Stomach (tissue), 9 donors: ENCODE results near the gene TTLL11. TPM values are rescaled to one million over a fixed set of nuclear protein-coding genes. Genes with fewer than 3 reads are reported as not detected.

ENCODE experiments used
- DNase-seq, 2 donors: peaks; one replicate each; pipeline versions ENCODE4 v3.0.0 to v3.0.0-alpha.2; 2013 to 2019
- H3K27ac ChIP-seq, 5 donors: fragments of 200-600 bp in 4 of 5; sonication (generic) in 4 of 5; one replicate each; pipeline ENCODE4 v1.5.1; 2013 to 2019; ENCODE audit warnings: mild to moderate bottlenecking in 1 of 5, moderate library complexity in 1 of 5
- H3K27me3 ChIP-seq, 3 donors: fragments of 200-600 bp; sonication (generic); one replicate each; pipeline ENCODE4 v1.5.1; 2017 to 2019; ENCODE audit warnings: mixed run types in 1 of 3
- H3K36me3 ChIP-seq, 4 donors: fragments of 200-600 bp; sonication (generic); 1 replicate in 3 of 4; 2 replicates in 1 of 4; pipeline ENCODE4 v1.5.1; 2016 to 2019
- H3K4me1 ChIP-seq, 4 donors: fragments of 200-600 bp; sonication (generic); one replicate each; pipeline ENCODE4 v1.5.1; 2016 to 2019
- H3K4me3 ChIP-seq, 4 donors: fragments of 200-600 bp; sonication (generic) in 3 of 4; one replicate each; pipeline ENCODE4 v1.5.1; 2016 to 2019; ENCODE audit warnings: mild to moderate bottlenecking in 1 of 4
- H3K9me3 ChIP-seq, 4 donors: fragments of 200-600 bp; sonication (generic); one replicate each; pipeline ENCODE4 v1.5.1; 2016 to 2019
- CTCF ChIP-seq, 7 experiments: fragments of 450-650 bp in 4 of 7; fragments of 200-600 bp in 3 of 7; sonication (generic) in 3 of 7; IDR thresholded peaks; one replicate each; pipeline ENCODE4 v1.5.1; 2016 to 2019; ENCODE audit warnings: antibody characterized with exemption in 7 of 7, control low read depth in 2 of 7, mild to moderate bottlenecking in 1 of 7
- EP300 ChIP-seq: sonication (generic); formaldehyde crosslinking; IDR thresholded peaks from one replicate; pipeline ENCODE4 v1.6.1; 2017; ENCODE audit warnings: antibody characterized with exemption
- POLR2A ChIP-seq, 4 donors: fragments of 450-650 bp; IDR thresholded peaks; one replicate each; pipeline ENCODE4 v1.6.1; 2016; ENCODE audit warnings: antibody characterized with exemption in 4 of 4, control low read depth in 2 of 4, mild to moderate bottlenecking in 1 of 4, moderate library complexity in 1 of 4
- POLR2AphosphoS5 ChIP-seq, 3 donors: sonication (generic); formaldehyde crosslinking; IDR thresholded peaks; one replicate each; pipeline ENCODE4 v1.6.1; 2016; ENCODE audit warnings: antibody characterized with exemption in 3 of 3
- WGBS, 5 donors: extraction: QIAGEN DNeasy Blood & Tissue Kit in 3 of 5; methylation state at CpG; one replicate each; pipeline versions ENCODE4 v1.1.5 to v1.1.7; 2013 to 2018; 5-methylcytosine and 5-hydroxymethylcytosine counted together
- intact Hi-C: fragments of 100-400 bp; cut with DNase I; formaldehyde crosslinking; loops from one replicate; pipeline ENCODE4 v1.15.1; 2023; ENCODE audit warnings: low total_unique reads
- polyA plus RNA-seq, 3 donors: library from polyadenylated mRNA; stranded (reverse); fragments of 200-250 nt; gene quantifications; one replicate each; pipeline ENCODE4 v1.2.3, GENCODE V29; 2013
- total RNA-seq, 5 donors: library from RNA; depleted of rRNA; stranded (reverse); fragments of >200 nt; gene quantifications; one replicate each; pipeline versions ENCODE4 v1.1.0 to v1.2.3, GENCODE V29; 2014 to 2016
- donor health status: healthy with polysubstance abuse.
- donor health status: Bipolar disorder and iron deficiency.
- donor health status: healthy.

The TTLL11 gene
- total and polyA plus RNA-seq, 8 donors = 3.6 to 18.2 (median 9.4) TPM

- intact Hi-C loops = no loop called here
- H3K27me3 ChIP-seq = peaks cover 0 to 26% (median 0%) of the 10 kb centered on the region in 3 donors
- H3K36me3 ChIP-seq = no peaks in the 10 kb centered on the region
- H3K27ac ChIP-seq = no peak overlapping the region
- H3K9me3 ChIP-seq = no peaks in the 10 kb centered on the region
- no peaks in the 10 kb centered on the region for H3K4me1 ChIP-seq
- 30 to 47% (median 35%) methylated on average over 5 of the region's 5 CpGs for WGBS, 5 donors
- no peak for TF ChIP-seq POLR2AphosphoS5 (IDR thresholded peaks at IDR 0.05)
- no peak for TF ChIP-seq POLR2A (IDR thresholded peaks at IDR 0.05)
- no peak overlapping the region for H3K4me3 ChIP-seq
- DNase-seq = no peak
Observed at GRCh38 chr9:122113574-122113973, 20.5 kb upstream of the TTLL11 start.

GRCh38 chr9:122112238-122112637 lies 19.1 kb upstream of the TTLL11 start:
- intact Hi-C loops = no loop called here
- DNase-seq = no peak
- TF ChIP-seq POLR2A (IDR thresholded peaks at IDR 0.05) = no peak
- TF ChIP-seq CTCF (IDR thresholded peaks at IDR 0.05) = no peak
- no peak for TF ChIP-seq EP300
- TF ChIP-seq POLR2AphosphoS5 (IDR thresholded peaks at IDR 0.05) = no peak
- Histone ChIP-seq H3K27ac (no peak overlapping the region), H3K27me3 (peaks cover 0 to 26% (median 0%) of the 10 kb centered on the region in 3 donors), H3K4me1 (peaks cover 0 to 8% (median 3%) of the 10 kb centered on the region in 4 donors), H3K36me3 (no peaks in the 10 kb centered on the region), H3K4me3 (no peak overlapping the region), H3K9me3 (no peaks in the 10 kb centered on the region)
- 70 to 89% (median 78%) methylated on average over 6 of the region's 6 CpGs for WGBS, 5 donors

- Histone ChIP-seq H3K4me1 (peaks cover 0 to 13% (median 6%) of the 10 kb centered on the region in 4 donors), H3K27me3 (peaks cover 0 to 20% (median 0%) of the 10 kb centered on the region in 3 donors), H3K27ac (no peak overlapping the region), H3K4me3 (no peak overlapping the region), H3K9me3 (no peaks in the 10 kb centered on the region), H3K36me3 (no peaks in the 10 kb centered on the region)
- no peak for TF ChIP-seq CTCF (IDR thresholded peaks at IDR 0.05)
- TF ChIP-seq EP300 = no peak
- no peak for TF ChIP-seq POLR2AphosphoS5 (IDR thresholded peaks at IDR 0.05)
- no peak for TF ChIP-seq POLR2A (IDR thresholded peaks at IDR 0.05)
- 83 to 88% (median 86%) methylated on average over 9 of the region's 9 CpGs for WGBS, 5 donors
- DNase-seq = no peak
- intact Hi-C loops = no loop called here
Observed at GRCh38 chr9:122111413-122112085, 18.4 kb upstream of the TTLL11 start.

- intact Hi-C loops = no loop called here
- no peak overlapping the region for H3K4me3 ChIP-seq
- 87 to 93% (median 89%) methylated on average over 5 to 7 of the region's 7 CpGs for WGBS, 5 donors
- H3K4me1 ChIP-seq = peaks cover 0 to 18% (median 6%) of the 10 kb centered on the region in 4 donors
- DNase-seq = no peak
- H3K27ac ChIP-seq = no peak overlapping the region
- peaks cover 0 to 8% (median 0%) of the 10 kb centered on the region in 3 donors for H3K27me3 ChIP-seq
- no peaks in the 10 kb centered on the region for H3K9me3 ChIP-seq
- no peaks in the 10 kb centered on the region for H3K36me3 ChIP-seq
- TF ChIP-seq POLR2AphosphoS5 (IDR thresholded peaks at IDR 0.05) (no peak), CTCF (IDR thresholded peaks at IDR 0.05) (no peak), EP300 (no peak), POLR2A (IDR thresholded peaks at IDR 0.05) (no peak)
Observed at GRCh38 chr9:122110100-122110833, 17.2 kb upstream of the TTLL11 start.
